GM21528 (cell line): ENCODE measurements around the gene LRIF1.
"Not testable (repeated sequence)": the region's sequence is repeated elsewhere in the genome, so short reads cannot be mapped to it uniquely, and the experiment has no call there.

Source experiments
- ATAC-seq: cut with Tn5 transposase; IDR thresholded peaks from one replicate; pipeline ENCODE4 v1.9.1; 2021; ENCODE audit warnings: mild to moderate bottlenecking, moderate library complexity; ENCODE audit not compliant: unreplicated experiment, low FRiP score

The LRIF1 gene

GRCh38 chr1:110952031-110952430 is 11.7 kb downstream of the LRIF1 start:
- ATAC-seq, result no peak

DNA sequence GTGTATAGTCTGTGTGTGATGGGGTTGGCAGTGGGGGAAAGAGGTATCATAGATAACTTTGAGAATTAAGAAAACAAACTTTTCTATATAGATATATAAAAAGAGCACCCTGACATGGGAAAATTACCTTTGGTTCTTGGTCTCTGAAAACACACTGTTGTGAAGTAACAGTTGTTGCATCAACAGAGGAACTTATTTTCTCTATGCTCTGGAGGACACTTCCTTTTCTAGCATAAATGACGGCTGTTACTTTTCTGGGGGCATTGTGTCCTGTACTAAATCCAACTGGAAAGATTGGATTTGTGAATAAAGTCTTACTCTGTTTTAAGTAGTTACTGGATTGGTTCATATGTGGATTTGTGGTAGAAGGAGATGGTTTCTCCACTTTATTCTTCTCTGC is 12.6 kb downstream of the LRIF1 start:
- no peak for ATAC-seq

- ATAC-seq, result no peak
Observed at GRCh38 chr1:110948038-110948810, 15.5 kb downstream of the LRIF1 start.

DNA sequence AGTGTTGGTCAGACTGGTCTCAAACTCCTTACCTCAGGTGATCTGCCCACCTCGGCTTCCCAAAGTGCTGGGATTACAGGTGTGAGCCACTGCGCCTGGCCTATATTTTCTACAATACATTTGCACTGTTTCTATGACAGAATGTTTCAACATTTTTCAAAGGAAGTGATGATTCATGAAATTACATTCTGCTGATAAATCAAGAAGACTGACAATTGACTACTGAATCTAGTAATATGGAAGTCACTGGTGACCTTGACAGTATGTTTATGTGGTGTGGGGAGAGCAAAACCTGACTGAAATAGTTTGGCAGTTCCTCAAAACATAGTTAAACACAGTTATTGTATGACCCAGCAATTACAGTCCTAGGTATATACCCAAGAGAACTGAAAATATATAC is 18.1 kb downstream of the LRIF1 start:
- ATAC-seq, result no peak

DNA sequence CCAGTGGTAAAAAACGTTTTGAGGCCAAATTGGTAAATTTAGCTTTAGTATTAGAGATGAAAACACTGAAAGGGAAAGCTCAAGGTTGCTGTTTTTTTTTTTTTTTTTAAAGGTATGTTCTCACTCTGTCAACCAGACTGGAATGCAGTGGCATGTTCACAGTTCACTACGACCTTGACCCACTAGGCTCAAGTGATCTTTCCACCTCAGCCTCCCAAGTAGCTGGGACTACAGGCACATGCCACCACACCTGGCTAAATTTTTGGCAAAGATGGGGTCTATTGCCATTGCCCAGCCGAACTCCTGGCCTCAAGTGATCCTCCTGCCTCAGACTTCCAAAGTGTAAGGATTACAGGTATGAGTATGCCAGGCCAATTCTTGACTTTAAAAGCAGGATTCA is 18.9 kb downstream of the LRIF1 start:
- ATAC-seq, result no peak

GRCh38 chr1:110936567-110936966 is 27.2 kb downstream of the LRIF1 start:
- ATAC-seq, result no peak

DNA sequence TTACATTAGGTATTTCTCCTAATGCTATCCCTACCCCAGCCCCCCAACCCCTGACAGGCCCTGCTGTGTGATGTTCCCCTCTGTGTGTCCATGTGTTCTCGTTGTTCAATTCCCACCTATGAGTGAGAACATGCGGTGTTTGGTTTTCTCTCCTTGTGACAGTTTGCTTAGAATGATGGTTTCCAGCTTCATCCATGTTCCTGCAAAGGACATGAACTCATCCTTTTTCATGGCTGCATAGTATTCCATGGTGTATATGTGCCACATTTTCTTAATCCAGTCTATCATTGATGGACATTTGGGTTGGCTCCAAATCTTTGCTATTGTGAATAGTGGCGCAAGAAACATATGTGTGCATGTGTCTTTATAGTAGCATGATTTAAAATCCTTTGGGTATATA is 32.6 kb downstream of the LRIF1 start:
- not testable (repeated sequence) for ATAC-seq

GRCh38 chr1:110928904-110929303 is 34.8 kb downstream of the LRIF1 start:
- ATAC-seq, result no peak

DNA sequence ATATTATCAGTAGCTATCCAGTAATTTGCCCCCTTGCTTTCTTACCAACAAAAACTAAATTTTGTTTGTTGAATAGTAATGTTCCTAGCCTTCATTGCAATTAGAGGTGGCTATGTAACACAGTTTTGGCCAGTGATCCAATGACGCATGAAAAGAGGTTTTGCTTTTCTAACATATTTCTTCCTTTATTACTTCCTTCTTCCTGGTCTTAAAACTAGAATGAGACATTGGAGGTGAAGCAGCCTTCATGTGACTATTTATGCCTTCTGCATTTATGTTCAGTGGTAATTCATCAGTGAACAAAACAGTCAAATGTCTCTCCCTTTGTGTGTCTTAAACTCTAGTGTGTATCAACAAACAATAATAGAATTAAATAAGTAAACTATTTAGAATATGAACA is 35.5 kb downstream of the LRIF1 start:
- ATAC-seq, result no peak

- ATAC-seq, result no peak
Observed at GRCh38 chr1:110927484-110928075, 36.1 kb downstream of the LRIF1 start.

DNA sequence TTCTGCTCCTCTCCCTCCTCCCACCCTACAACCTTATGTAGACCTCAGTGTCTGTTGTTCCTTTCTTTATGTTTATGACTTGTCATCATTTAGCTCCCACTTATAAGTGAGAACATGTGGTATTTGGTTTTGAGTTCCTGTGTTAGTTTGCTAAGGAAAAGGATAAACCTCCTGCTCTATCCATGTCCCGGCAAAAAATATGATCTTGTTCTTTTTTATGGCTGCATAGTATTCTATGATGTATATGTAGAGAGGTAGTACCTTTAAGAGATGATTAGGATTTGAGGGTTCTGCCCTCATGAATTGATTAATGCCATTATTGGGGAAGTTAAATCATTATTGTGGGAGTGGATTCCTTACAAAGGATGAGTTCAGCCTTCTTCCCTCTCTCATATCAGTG is 41.8 kb downstream of the LRIF1 start:
- no peak for ATAC-seq

- ATAC-seq, result no peak
Observed at GRCh38 chr1:110918016-110918415, 45.7 kb downstream of the LRIF1 start.

DNA sequence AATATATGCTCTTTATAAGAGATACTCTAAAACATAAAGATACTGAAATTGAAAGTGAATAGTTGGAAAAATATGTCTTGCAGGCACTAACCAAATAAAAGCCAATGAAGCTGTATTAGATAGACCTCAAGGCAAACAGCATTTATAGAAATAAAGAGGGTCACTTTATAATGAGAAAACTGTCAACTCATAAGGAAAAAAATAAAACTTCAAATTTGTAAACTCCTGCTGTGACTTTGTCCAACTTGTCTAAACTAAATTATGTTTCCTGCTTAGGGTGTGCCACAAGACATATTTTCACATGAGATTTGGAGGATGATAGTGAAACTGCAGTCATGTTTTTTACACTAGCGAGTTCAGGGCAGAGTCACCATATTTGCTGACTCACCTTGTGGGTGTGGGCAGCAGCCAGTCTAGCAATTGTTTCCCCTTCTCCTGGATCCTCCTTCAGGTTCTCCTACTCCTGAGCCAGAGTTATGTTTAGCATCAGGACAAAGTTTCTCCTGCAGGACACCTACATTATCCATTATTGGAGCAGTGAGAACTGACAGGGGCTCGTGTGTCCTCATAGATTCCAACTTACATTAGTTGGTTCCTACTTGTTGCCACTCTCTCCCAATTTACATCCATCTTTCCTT is 46.9 kb downstream of the LRIF1 start:
- ATAC-seq, result peak; percentile 58

- no peak for ATAC-seq
Observed at GRCh38 chr1:110916274-110916668, 47.5 kb downstream of the LRIF1 start.

DNA sequence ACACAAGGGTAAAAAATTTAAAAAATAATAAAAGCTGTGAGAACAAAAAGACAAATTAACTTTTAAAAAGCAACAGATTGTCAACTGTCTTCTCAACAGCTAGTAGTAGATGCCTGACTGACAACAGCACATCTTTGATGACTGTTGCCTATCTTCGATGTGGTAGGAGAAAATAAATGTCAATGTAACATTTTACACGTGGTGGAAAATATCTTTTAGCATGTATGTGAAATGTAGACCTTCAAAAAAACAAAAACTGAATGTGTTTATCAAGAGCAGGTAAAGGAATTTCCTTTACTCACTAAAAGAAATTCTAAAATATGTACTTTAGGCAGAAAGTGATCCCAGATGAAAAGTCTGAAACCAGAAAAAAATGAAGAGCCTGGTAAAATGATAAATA is 47.9 kb downstream of the LRIF1 start:
- no peak for ATAC-seq

DNA sequence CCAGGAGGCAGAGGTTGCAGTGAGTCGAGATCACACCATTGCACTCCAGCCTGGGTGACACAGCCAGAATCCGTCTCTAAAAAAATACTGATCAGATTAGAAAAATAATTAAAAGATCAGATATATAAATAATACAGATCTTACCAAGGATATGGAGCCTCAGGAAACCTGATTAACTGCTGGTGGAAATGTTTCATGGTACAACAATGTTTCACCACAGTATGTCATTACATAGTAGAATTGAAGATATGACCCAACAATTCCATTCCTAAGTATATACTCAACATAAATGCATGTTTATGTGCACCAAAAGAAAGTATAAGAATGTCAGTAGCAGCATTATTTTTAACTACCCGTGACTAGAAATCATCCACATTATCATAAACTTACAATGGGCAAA is 49.0 kb downstream of the LRIF1 start:
- ATAC-seq, result no peak

DNA sequence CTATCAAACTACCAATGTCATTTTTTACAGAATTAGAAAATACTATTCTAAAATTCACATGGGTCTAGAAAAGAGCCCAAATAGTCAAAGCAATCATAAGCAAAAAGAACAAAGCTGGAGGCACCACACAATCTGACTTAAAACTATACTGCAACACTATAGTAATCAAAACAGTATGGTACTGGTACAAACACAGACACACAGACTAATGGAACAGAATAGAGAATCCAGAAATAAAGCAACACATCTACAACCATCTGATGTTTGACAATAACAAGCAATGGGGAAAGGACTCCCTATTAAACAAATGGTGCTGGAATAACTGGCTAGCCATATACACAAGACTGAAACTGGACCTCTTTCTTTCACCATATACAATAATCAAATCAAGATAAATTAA is 50.9 kb downstream of the LRIF1 start:
- ATAC-seq, result no peak

GRCh38 chr1:110903853-110904500 is 59.7 kb downstream of the LRIF1 start:
- ATAC-seq, result no peak

DNA sequence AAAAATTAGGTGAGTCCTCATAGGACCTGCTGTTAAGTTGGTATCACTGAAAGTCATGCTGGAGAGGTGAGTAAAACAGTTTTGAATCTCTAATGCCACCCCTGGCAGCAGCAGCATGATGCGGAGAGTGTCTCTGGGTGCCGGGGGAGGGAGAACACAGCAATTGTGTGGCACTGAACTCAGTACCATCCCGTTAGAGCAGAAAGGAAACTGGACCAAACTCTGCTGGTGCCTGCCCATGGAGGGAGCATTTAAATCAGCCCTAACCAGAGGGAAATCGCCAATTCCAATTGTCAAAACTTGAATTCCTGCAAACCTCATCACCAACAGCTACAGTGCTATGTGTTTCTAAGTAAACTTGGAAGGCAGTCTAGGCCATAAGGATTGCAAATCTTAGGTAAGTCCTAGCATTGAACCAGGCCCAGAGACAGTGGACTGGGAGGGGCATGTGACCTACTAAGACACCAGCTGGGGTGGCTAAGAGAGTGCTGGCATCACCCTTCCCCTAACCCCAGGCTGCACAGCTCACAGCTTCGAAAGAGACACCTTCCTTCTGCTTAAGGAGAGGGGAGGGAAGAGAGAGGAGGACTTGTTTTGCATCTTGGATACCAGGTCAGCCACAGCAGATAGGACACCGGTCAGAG is 60.8 kb downstream of the LRIF1 start:
- no peak for ATAC-seq

DNA sequence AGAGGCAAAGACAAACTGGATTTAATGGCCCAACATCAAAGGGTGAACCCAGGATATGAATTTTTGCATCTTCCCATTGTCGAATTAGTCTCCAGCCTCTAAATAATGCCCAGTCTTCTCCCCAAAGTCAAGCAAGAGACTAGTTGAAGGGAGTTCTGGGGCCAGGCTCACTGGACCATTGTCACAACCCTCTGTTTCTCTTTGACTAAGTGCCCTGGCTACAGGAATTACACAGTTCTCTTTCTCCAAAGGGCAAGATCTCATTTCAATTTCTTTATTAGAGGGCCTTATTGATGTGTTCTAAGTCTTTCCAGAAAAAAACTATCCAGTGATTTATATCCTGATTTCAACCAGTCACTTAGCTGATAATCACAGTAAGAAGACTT is 64.3 kb downstream of the LRIF1 start:
- ATAC-seq, result no peak
